Common myeloid progenitor, CD34-positive (primary cell): ENCODE results near the gene HNF1A.

Experiments used
- CTCF ChIA-PET: fragments of 350-600 bp; sonication (Branson Sonifier 250); formaldehyde crosslinking; loops from one replicate; lab custom pipeline; 2021; ENCODE audit warnings: antibody characterized with exemption; lab: Charles Lee
- POLR2A ChIA-PET: fragments of 350-600 bp; sonication (Branson Sonifier 250); formaldehyde crosslinking; loops from one replicate; lab custom pipeline; 2021; ENCODE audit warnings: antibody characterized with exemption; lab: Charles Lee
- DNase-seq, 3 donors: peaks; one replicate each; pipeline versions ENCODE4 v3.0.0 to v3.0.0-alpha.2; 2013
- H3K27ac ChIP-seq, 2 experiments: 1 replicate in 1 of 2; 2 replicates in 1 of 2; pipeline ENCODE4 v1.7.0; 2013; ENCODE audit warnings: inconsistent platforms in 2 of 2, low read length in 2 of 2, mild to moderate bottlenecking in 2 of 2, low read depth in 1 of 2, moderate library complexity in 1 of 2; ENCODE audit not compliant: severe bottlenecking in 2 of 2, insufficient read depth in 1 of 2, poor library complexity in 1 of 2
- H3K27me3 ChIP-seq, 5 experiments: replicated peaks in 2 of 5; 1 replicate in 3 of 5; 2 replicates in 2 of 5; pipeline versions ENCODE4 v1.6.1 to v1.7.0; 2013; ENCODE audit warnings: low read length in 4 of 5, mild to moderate bottlenecking in 2 of 5, moderate library complexity in 2 of 5, inconsistent platforms in 1 of 5; ENCODE audit not compliant: insufficient read depth in 5 of 5, control insufficient read depth in 4 of 5
- H3K36me3 ChIP-seq, 4 experiments: 1 replicate in 2 of 4; 2 replicates in 2 of 4; pipeline versions ENCODE4 v1.6.1 to v1.7.0; 2013; ENCODE audit warnings: low read length in 3 of 4, control low read depth in 1 of 4, mild to moderate bottlenecking in 1 of 4; ENCODE audit not compliant: control insufficient read depth in 4 of 4, insufficient read depth in 4 of 4
- H3K4me1 ChIP-seq, 4 experiments: 1 replicate in 3 of 4; 2 replicates in 1 of 4; pipeline versions ENCODE4 v1.6.1 to v1.7.1; 2013; ENCODE audit warnings: low read length in 3 of 4, mild to moderate bottlenecking in 3 of 4, control low read depth in 1 of 4, inconsistent platforms in 1 of 4, moderate library complexity in 1 of 4; ENCODE audit not compliant: control insufficient read depth in 4 of 4, insufficient read depth in 4 of 4; ENCODE audit errors: control extremely low read depth in 1 of 4
- H3K4me3 ChIP-seq, 7 experiments: 1 replicate in 4 of 7; 2 replicates in 3 of 7; pipeline versions ENCODE4 v1.5.1 to v1.7.0; 2013; ENCODE audit warnings: mild to moderate bottlenecking in 7 of 7, low read length in 6 of 7, moderate library complexity in 6 of 7, inconsistent platforms in 2 of 7, low read depth in 2 of 7, control low read depth in 1 of 7; ENCODE audit not compliant: insufficient read depth in 4 of 7, control insufficient read depth in 1 of 7; ENCODE audit errors: extremely low read depth in 1 of 7
- H3K9me3 ChIP-seq, 5 experiments: 1 replicate in 4 of 5; 2 replicates in 1 of 5; pipeline versions ENCODE4 v1.6.1 to v1.7.1; 2013; ENCODE audit warnings: low read length in 4 of 5, mild to moderate bottlenecking in 2 of 5, inconsistent platforms in 1 of 5, low read depth in 1 of 5, moderate library complexity in 1 of 5; ENCODE audit not compliant: control insufficient read depth in 4 of 5, insufficient read depth in 2 of 5; ENCODE audit errors: control extremely low read depth in 1 of 5
- WGBS: methylation state at CpG from one replicate; pipeline ENCODE4 v1.1.5; 2013; ENCODE audit not compliant: insufficient coverage; 5-methylcytosine and 5-hydroxymethylcytosine counted together

Gene HNF1A

GRCh38 chr12:120956579-120957300, 21.6 kb upstream of the HNF1A start:
- POLR2A ChIA-PET: no interaction called here
- 70% methylated on average over 5 of the region's 5 CpGs for WGBS
- H3K36me3 ChIP-seq: no peaks in the 10 kb centered on the region

DNA sequence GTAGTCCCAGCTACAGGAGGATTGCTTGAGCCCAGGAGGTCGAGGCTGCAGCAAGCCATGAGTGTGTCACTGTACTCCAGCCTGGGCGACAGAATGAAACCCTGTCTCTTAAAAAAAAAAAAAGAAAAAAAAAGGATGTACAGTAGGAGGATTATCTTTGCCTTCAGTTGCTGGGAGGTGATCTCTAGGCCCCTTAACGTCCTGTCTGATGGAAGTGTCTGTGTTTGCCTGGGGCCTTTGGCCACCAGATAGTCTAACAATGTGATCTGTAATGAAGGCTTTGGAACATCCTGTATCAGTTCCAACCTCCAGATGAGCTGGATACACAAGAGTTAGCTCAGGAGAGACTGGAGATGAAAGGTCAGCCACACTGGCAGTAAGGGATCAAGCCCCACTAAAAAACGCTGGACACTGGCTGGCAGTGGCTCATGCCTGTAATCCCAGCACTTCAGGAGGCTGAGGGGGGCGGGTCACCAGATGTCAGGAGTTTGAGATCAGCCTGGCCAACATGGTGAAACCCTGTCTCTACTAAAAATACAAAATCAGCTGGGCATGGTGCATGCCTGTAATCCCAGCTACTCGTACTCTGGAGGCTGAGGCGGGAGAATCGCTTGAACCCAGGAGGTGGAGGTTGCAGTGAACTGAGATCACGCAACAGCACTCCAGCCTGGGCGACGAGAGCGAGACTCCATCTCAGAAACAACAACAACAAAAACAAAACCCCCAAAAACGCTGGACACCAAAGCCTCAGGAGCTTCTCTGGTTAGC, 19.0 kb upstream of the HNF1A start:
- Histone ChIP-seq H3K4me1 (peaks cover 0 to 9% (median 6%) of the 10 kb centered on the region in 4 experiments), H3K36me3 (no peaks in the 10 kb centered on the region), H3K4me3 (no peak overlapping the region), H3K27me3 (no peaks in the 10 kb centered on the region), H3K9me3 (no peaks in the 10 kb centered on the region), H3K27ac (no peak overlapping the region)
- CTCF ChIA-PET: interaction anchor here (1.6 to 5.0 kb wide), 2 partner anchors 12 to 19 kb away, joined by 3 to 27 read pairs; no protein-coding TSS in a partner anchor
- POLR2A ChIA-PET: no interaction called here
- no peak for DNase-seq
- 90% methylated on average over 3 of the region's 13 CpGs for WGBS

More at GRCh38 chr12:120956579-120957300, 21.6 kb upstream of the HNF1A start:
- Histone ChIP-seq H3K27ac (no peak overlapping the region), H3K9me3 (no peaks in the 10 kb centered on the region), H3K4me3 (no peak overlapping the region), H3K27me3 (no peaks in the 10 kb centered on the region), H3K4me1 (peaks cover 0 to 9% (median 6%) of the 10 kb centered on the region in 4 experiments)
- CTCF ChIA-PET: interaction anchor here (1.0 to 1.1 kb wide), 2 partner anchors 15 to 91 kb away, joined by 3 read pairs; no protein-coding TSS in a partner anchor
- peak in 1 of 3 donors; percentile 15 for DNase-seq

DNA sequence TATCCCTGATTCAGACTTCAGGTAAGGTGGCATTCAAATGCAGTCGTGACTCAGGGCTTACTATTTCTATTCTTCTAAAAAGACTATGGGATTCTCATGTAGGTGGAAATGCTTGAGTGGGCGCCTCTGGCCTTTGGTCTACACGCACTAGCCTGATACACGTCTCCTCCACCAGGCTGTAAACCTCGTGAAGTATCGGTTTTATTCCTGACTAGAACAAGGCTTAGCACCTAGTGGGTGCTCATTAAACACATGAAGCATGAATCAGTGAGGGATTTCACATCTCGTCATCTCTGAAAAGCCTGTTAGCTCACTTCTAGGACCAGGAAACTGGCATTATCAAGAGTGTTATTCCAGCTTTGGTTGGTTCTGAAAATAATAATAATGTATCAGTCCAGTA, 17.7 kb upstream of the HNF1A start:
- 100% methylated on average over 1 of the region's 7 CpGs for WGBS
- Histone ChIP-seq H3K4me1 (peaks cover 0 to 9% (median 6%) of the 10 kb centered on the region in 4 experiments), H3K4me3 (no peak overlapping the region), H3K27ac (no peak overlapping the region), H3K9me3 (no peaks in the 10 kb centered on the region), H3K36me3 (no peaks in the 10 kb centered on the region), H3K27me3 (no peaks in the 10 kb centered on the region)
- CTCF ChIA-PET: interaction anchor here (1.2 to 5.0 kb wide), 3 partner anchors 11 to 20 kb away, joined by 3 to 27 read pairs (median 3); no protein-coding TSS in a partner anchor
- POLR2A ChIA-PET: no interaction called here
- no peak for DNase-seq

GRCh38 chr12:120961604-120962531, 16.5 kb upstream of the HNF1A start:
- CTCF ChIA-PET: interaction anchor here (1.2 to 5.0 kb wide), 4 partner anchors 9 to 98 kb away, joined by 3 to 27 read pairs (median 4); no protein-coding TSS in a partner anchor
- POLR2A ChIA-PET: no interaction called here
- Histone ChIP-seq H3K27ac (no peak overlapping the region), H3K9me3 (no peaks in the 10 kb centered on the region), H3K4me1 (peaks cover 0 to 5% (median 3%) of the 10 kb centered on the region in 4 experiments), H3K27me3 (no peaks in the 10 kb centered on the region), H3K4me3 (no peak overlapping the region), H3K36me3 (no peaks in the 10 kb centered on the region)
- DNase-seq: no peak
- WGBS: 79% methylated on average over 15 of the region's 17 CpGs

DNA sequence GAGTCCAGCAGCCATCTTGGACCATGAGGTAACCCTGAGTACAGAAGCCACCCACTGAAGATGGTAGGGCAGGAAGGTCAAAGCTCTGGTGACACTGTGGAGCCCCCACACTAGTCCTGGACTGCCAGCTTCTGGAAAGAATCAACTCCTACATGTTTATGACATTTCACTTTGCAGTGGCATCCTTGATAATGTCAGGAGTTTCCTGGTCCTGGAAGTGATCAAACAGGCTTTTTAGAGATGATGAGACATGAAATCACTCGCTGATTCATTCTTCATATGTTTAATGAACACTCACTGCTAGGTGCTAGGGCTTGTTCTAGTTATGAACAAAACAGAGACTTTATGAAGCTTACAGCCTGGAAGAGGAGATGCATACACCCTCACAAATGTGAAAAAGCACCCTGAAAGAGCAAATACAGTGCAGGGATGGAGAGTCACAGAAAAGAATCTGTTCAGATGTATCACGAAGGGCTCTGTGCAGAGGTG, 15.8 kb upstream of the HNF1A start:
- peaks cover 0 to 2% (median 1%) of the 10 kb centered on the region in 4 experiments for H3K4me1 ChIP-seq
- H3K9me3 ChIP-seq: no peaks in the 10 kb centered on the region
- no peak for DNase-seq
- H3K27ac ChIP-seq: no peak overlapping the region
- 100% methylated on average over 2 of the region's 2 CpGs for WGBS
- no peaks in the 10 kb centered on the region for H3K36me3 ChIP-seq
- ChIA-PET POLR2A (no interaction called here), CTCF (interaction anchor here (1.4 to 5.0 kb wide), 4 partner anchors 9 to 313 kb away, joined by 4 to 27 read pairs (median 5); no protein-coding TSS in a partner anchor)
- no peaks in the 10 kb centered on the region for H3K27me3 ChIP-seq
- H3K4me3 ChIP-seq: no peak overlapping the region

DNA sequence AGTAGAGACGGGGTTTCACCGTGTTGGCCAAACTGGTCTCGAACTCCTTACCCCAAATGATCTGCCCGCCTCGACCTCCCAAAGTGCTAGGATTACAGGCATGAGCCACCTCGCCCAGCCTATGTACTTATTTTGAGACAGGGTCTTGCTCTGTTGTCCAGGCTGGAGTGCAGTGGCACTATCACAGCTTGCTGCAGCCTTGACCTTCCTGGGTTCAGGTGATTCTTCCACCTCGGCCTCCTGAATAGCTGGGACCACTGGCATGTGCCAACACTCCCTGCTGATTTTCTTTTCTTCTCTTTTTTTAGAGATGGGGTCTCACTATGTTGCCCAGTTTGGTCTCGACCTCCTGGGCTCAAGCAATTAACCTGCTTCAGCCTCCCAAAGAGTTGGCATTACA, 14.0 kb upstream of the HNF1A start:
- Histone ChIP-seq H3K4me1 (peaks cover 0 to 2% (median 1%) of the 10 kb centered on the region in 4 experiments), H3K27ac (no peak overlapping the region), H3K27me3 (no peaks in the 10 kb centered on the region), H3K36me3 (no peaks in the 10 kb centered on the region), H3K4me3 (no peak overlapping the region), H3K9me3 (no peaks in the 10 kb centered on the region)
- ChIA-PET POLR2A (no interaction called here), CTCF (interaction anchor here (1.2 to 2.0 kb wide), 2 partner anchors 21 to 315 kb away, joined by 4 to 6 read pairs; no protein-coding TSS in a partner anchor)
- 95% methylated on average over 7 of the region's 8 CpGs for WGBS
- no peak for DNase-seq
